HepG2 (cell line): ENCODE measurements around the gene GRAMD4. TPM values are rescaled to one million over a fixed set of nuclear protein-coding genes. Genes with fewer than 3 reads are reported as not detected.

Source experiments
- ATAC-seq: fragments of 200-7000 bp; cut with Tn5 transposase; 3 replicates; pipeline ENCODE4 v1.9.1; 2020; ENCODE audit warnings: mild to moderate bottlenecking, moderate library complexity
- BruUV-seq: library from RNA; stranded (reverse); fragments of 400-500 nt; replicated peaks from 2 replicates; lab custom pipeline; 2021; lab: Mats Ljungman, UMichigan
- CTCF ChIA-PET: fragments of 300-600 bp; formaldehyde crosslinking; extraction: SDS; loops from one replicate; lab custom pipeline; 2021; ENCODE audit warnings: low total read pairs, inconsistent platforms, low intra/inter-chr PET ratio; lab: Yijun Ruan, JAX
- POLR2A ChIA-PET: fragments of 350-600 bp; sonication (Branson Sonifier 250); formaldehyde crosslinking; loops from one replicate; lab custom pipeline; 2020; ENCODE audit warnings: antibody characterized with exemption, inconsistent platforms; lab: Yijun Ruan, JAX
- DNase-seq: peaks from one replicate; pipeline ENCODE4 v3.0.0-alpha.2; 2015; ENCODE audit warnings: low spot score
- FAIRE-seq: peaks from 3 replicates; lab custom pipeline; 2011; peaks lifted over from hg19 to GRCh38; lab: Jason Lieb, UNC
- H2AFZ ChIP-seq: one replicate; pipeline ENCODE4 v1.6.1; 2011; ENCODE audit warnings: low read length, inconsistent platforms
- H3K27ac ChIP-seq: fragments of 300-600 bp; 3 replicates; pipeline ENCODE4 v1.8.0; 2011; ENCODE audit warnings: mixed run types, mild to moderate bottlenecking, mixed read lengths, low read length, inconsistent platforms; ENCODE audit not compliant: insufficient read depth; ENCODE audit errors: extremely low read length
- H3K27me3 ChIP-seq, 2 experiments: fragments of 200-600 bp in 1 of 2; 2 replicates in 1 of 2; 3 replicates in 1 of 2; pipeline versions ENCODE4 v1.6.0 to v1.8.0; 2011; ENCODE audit warnings: low read length in 2 of 2, mild to moderate bottlenecking in 2 of 2, moderate library complexity in 2 of 2, inconsistent platforms in 1 of 2; ENCODE audit not compliant: insufficient read depth in 2 of 2, control insufficient read depth in 1 of 2
- H3K36me3 ChIP-seq, 2 experiments: fragments of 200-600 bp in 1 of 2; replicated peaks in 1 of 2; 2 replicates in 1 of 2; 3 replicates in 1 of 2; pipeline versions ENCODE4 v1.5.1 to v1.8.0; 2011; ENCODE audit warnings: low read length in 2 of 2, inconsistent platforms in 1 of 2; ENCODE audit not compliant: insufficient read depth in 2 of 2, control insufficient read depth in 1 of 2
- H3K4me1 ChIP-seq: 2 replicates; pipeline ENCODE4 v1.5.1; 2012; ENCODE audit warnings: low read length, inconsistent platforms; ENCODE audit not compliant: insufficient read depth
- H3K4me2 ChIP-seq: 2 replicates; pipeline ENCODE4 v1.6.0; 2011; ENCODE audit warnings: low read depth, low read length, inconsistent platforms
- H3K4me3 ChIP-seq, 3 experiments: fragments of 200-600 bp in 1 of 3; sonication (generic), shearing (Covaris generic) in 1 of 3; replicated peaks in 1 of 3; 2 replicates each; pipeline ENCODE4 v1.5.1; 2011 to 2016; ENCODE audit warnings: low read length in 3 of 3, inconsistent platforms in 2 of 3, low read depth in 2 of 3, mild to moderate bottlenecking in 2 of 3, control low read depth in 1 of 3, mixed read lengths in 1 of 3; ENCODE audit not compliant: insufficient read depth in 1 of 3
- H3K79me2 ChIP-seq: one replicate; pipeline ENCODE4 v1.6.1; 2011; ENCODE audit warnings: low read length, inconsistent platforms; ENCODE audit not compliant: insufficient read depth
- H3K9ac ChIP-seq: 2 replicates; pipeline ENCODE4 v1.6.0; 2011; ENCODE audit warnings: mild to moderate bottlenecking, low read depth, low read length, inconsistent platforms; ENCODE audit not compliant: insufficient read depth
- H3K9me3 ChIP-seq: 2 replicates; pipeline ENCODE4 v1.5.1; 2012; ENCODE audit warnings: mild to moderate bottlenecking, low read length
- H4K20me1 ChIP-seq: 2 replicates; pipeline ENCODE4 v1.6.0; 2011; ENCODE audit warnings: inconsistent platforms, mild to moderate bottlenecking, low read length, moderate library complexity; ENCODE audit not compliant: insufficient read depth
- LCORL ChIP-seq, 2 experiments: fragments of 450-650 bp in 1 of 2; sonication (generic) in 1 of 2; formaldehyde crosslinking in 1 of 2; IDR thresholded peaks; 2 replicates each; pipeline versions ENCODE4 v1.5.0 to v1.6.1; 2017 to 2020; ENCODE audit warnings: antibody characterized with exemption in 1 of 2, missing genetic modification reagents in 1 of 2
- NFRKB ChIP-seq: fragments of 450-650 bp; IDR thresholded peaks from 2 replicates; pipeline ENCODE4 v1.6.1; 2017
- NR3C1 ChIP-seq: sonication (generic); formaldehyde crosslinking; IDR thresholded peaks from 2 replicates; pipeline ENCODE4 v1.4.0; 2020; ENCODE audit warnings: missing genetic modification reagents
- SNAI1 ChIP-seq: sonication (generic); formaldehyde crosslinking; IDR thresholded peaks from 2 replicates; pipeline ENCODE4 v1.5.0; 2020; ENCODE audit warnings: mild to moderate bottlenecking, missing genetic modification reagents, borderline replicate concordance
- STAG1 ChIP-seq: sonication (generic); formaldehyde crosslinking; IDR thresholded peaks from 2 replicates; pipeline ENCODE4 v1.4.0; 2020; ENCODE audit warnings: missing genetic modification reagents
- ZBTB44 ChIP-seq: sonication (generic); formaldehyde crosslinking; IDR thresholded peaks from 2 replicates; pipeline ENCODE4 v1.4.0; 2020; ENCODE audit warnings: missing genetic modification reagents
- ZEB1 ChIP-seq: IDR thresholded peaks from 2 replicates; pipeline ENCODE4 v1.6.1; 2012; ENCODE audit warnings: mild to moderate bottlenecking, low read depth, inconsistent platforms; ENCODE audit not compliant: insufficient replicate concordance
- ZFP36L1 ChIP-seq: sonication (generic); formaldehyde crosslinking; IDR thresholded peaks from 2 replicates; pipeline ENCODE4 v1.8.0; 2022; ENCODE audit warnings: mild to moderate bottlenecking, missing genetic modification reagents, moderate library complexity
- WGBS: methylation state at CpG from one replicate; pipeline ENCODE4 v1.1.6; 2017; ENCODE audit warnings: low lambda C conversion rate; 5-methylcytosine and 5-hydroxymethylcytosine counted together
- in situ Hi-C: cut with HindIII; loops from 2 replicates; pipeline ENCODE4 v1.10.0; 2017; ENCODE audit warnings: low pct_unique_long_range_greater_than_20kb; ENCODE audit not compliant: extremely low pct_ligation_motif_present
- intact Hi-C: fragments of 100-400 bp; cut with micrococcal nuclease; formaldehyde crosslinking; loops from one replicate; pipeline ENCODE4 v1.10.0; 2022; ENCODE audit not compliant: unreplicated experiment
- polyA plus RNA-seq, 8 experiments: library from polyadenylated mRNA; depleted of rRNA in 3 of 8; stranded (reverse) in 7 of 8; unstranded in 1 of 8; fragments of >200 nt; fragmentation: Illumina TruSeq in 4 of 8; extraction: Trizol in 4 of 8; gene quantifications; 2 replicates each; pipeline versions ENCODE4 v1.2.1 to v1.2.3, GENCODE V29; 2011 to 2016; ENCODE audit warnings: low read depth in 4 of 8, missing spikeins in 1 of 8, mixed read lengths in 1 of 8; ENCODE audit not compliant: insufficient read depth in 1 of 8
- total RNA-seq, 5 experiments: library from RNA; depleted of rRNA; stranded (reverse); fragments of >200 nt; fragmentation: Illumina TruSeq; extraction: Trizol; gene quantifications; 2 replicates each; pipeline ENCODE4 v1.2.3, GENCODE V29; 2016; ENCODE audit warnings: low read depth in 1 of 5
- TF ChIP-seq, protein P1 (sequence below): sonication (generic); formaldehyde crosslinking; IDR thresholded peaks from 2 replicates; pipeline ENCODE4 v1.4.0; 2020; ENCODE audit warnings: missing genetic modification reagents
- TF ChIP-seq, protein P2 (sequence below): sonication (generic); formaldehyde crosslinking; IDR thresholded peaks from 2 replicates; pipeline ENCODE4 v1.5.0; 2020; ENCODE audit warnings: mild to moderate bottlenecking, missing genetic modification reagents, borderline replicate concordance

The GRAMD4 gene
- total and polyA plus RNA-seq, 2 of the 13 experiments (the other 11 are each of a cell fraction or from before 2014, with no cell fraction given): 15.2 to 15.7 TPM

DNA sequence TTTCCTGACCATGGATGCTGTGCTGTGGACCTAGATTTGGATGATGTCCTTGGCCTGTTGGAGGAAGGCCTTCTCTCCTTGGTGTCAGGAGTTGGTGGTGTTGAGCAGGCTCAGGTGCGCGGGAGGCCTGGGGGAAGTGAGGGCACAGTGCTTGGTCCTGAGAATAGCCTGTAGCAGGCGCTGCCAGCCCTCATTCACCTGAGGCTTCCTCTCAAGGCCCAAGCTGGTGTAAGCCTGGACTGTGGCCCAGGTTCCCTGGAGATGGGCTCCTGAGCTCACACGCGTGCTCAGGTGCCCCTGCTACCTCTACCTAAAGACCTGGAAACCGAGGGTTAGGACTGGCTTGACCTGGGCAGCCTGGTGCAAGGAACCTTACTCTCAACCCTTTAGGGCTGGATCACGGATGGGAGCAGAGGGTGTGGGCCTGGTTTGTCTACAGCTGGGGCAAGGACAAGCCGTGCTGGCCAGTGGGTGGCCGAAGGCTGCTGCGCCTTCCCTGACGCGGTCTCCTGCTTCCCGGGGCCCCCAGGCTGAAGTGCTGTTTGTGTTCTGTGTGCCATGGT, 7.8 kb upstream of the GRAMD4 start:
- POLR2A ChIA-PET: interaction anchor here (0.9 to 1.5 kb wide), 6 partner anchors 37 to 149 kb away, joined by 3 to 12 read pairs (median 6); partner anchors contain the start of gene TBC1D22A
- Histone ChIP-seq H3K79me2 (peaks cover 12% of the 10 kb centered on the region), H3K9me3 (no peaks in the 10 kb centered on the region), H4K20me1 (no peaks in the 10 kb centered on the region; the same call in 1 of the 2 replicates), H2AFZ (no peak overlapping the region), H3K27me3 (no peaks in the 10 kb centered on the region), H3K27ac (peak overlapping the region; percentile 73), H3K4me2 (peak overlapping the region; percentile 89), H3K36me3 (no peaks in the 10 kb centered on the region), H3K4me3 (peak overlapping the region; percentile 26 to 61 (median 46); a peak in 5 of 6 replicates), H3K9ac (peak overlapping the region; percentile 62), H3K4me1 (peaks cover 66% of the 10 kb centered on the region)
- CTCF ChIA-PET: no interaction called here
- ATAC-seq: peak; percentile 43
- no TSS peak for BruUV-seq
- intact Hi-C loops (loop anchor here (2.0 kb wide), 1 partner anchor 40 kb away; no protein-coding TSS in a partner anchor), in situ Hi-C loops (no loop called here)
- no peak for DNase-seq
- 0% methylated on average over 6 of the region's 13 CpGs for WGBS
- no peak for FAIRE-seq
- TF ChIP-seq STAG1 (peak; percentile 20; the same call in 1 of the 2 replicates), ZFP36L1 (CRISPR knock-in tag) (0 out of 2 replicates have a peak, but pooled peaks have one; percentile 59), LCORL (IDR thresholded peaks at IDR 0.05) (no peak), LCORL (CRISPR knock-in tag; IDR thresholded peaks at IDR 0.05) (0 out of 2 replicates have a peak, but pooled peaks have one; percentile 29), ZBTB44 (CRISPR knock-in tag) (no peak), SNAI1 (CRISPR knock-in tag) (peak; percentile 53; the same call in 1 of the 2 replicates), NR3C1 (CRISPR knock-in tag) (no peak), NFRKB (no peak), ZEB1 (peak; percentile 64)
- TF ChIP-seq, protein P1, sequence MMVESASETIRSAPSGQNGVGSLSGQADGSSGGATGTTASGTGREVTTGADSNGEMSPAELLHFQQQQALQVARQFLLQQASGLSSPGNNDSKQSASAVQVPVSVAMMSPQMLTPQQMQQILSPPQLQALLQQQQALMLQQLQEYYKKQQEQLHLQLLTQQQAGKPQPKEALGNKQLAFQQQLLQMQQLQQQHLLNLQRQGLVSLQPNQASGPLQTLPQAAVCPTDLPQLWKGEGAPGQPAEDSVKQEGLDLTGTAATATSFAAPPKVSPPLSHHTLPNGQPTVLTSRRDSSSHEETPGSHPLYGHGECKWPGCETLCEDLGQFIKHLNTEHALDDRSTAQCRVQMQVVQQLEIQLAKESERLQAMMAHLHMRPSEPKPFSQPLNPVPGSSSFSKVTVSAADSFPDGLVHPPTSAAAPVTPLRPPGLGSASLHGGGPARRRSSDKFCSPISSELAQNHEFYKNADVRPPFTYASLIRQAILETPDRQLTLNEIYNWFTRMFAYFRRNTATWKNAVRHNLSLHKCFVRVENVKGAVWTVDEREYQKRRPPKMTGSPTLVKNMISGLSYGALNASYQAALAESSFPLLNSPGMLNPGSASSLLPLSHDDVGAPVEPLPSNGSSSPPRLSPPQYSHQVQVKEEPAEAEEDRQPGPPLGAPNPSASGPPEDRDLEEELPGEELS (CRISPR knock-in tag): no peak; the same call in 1 of the 2 replicates
- TF ChIP-seq, protein P2, sequence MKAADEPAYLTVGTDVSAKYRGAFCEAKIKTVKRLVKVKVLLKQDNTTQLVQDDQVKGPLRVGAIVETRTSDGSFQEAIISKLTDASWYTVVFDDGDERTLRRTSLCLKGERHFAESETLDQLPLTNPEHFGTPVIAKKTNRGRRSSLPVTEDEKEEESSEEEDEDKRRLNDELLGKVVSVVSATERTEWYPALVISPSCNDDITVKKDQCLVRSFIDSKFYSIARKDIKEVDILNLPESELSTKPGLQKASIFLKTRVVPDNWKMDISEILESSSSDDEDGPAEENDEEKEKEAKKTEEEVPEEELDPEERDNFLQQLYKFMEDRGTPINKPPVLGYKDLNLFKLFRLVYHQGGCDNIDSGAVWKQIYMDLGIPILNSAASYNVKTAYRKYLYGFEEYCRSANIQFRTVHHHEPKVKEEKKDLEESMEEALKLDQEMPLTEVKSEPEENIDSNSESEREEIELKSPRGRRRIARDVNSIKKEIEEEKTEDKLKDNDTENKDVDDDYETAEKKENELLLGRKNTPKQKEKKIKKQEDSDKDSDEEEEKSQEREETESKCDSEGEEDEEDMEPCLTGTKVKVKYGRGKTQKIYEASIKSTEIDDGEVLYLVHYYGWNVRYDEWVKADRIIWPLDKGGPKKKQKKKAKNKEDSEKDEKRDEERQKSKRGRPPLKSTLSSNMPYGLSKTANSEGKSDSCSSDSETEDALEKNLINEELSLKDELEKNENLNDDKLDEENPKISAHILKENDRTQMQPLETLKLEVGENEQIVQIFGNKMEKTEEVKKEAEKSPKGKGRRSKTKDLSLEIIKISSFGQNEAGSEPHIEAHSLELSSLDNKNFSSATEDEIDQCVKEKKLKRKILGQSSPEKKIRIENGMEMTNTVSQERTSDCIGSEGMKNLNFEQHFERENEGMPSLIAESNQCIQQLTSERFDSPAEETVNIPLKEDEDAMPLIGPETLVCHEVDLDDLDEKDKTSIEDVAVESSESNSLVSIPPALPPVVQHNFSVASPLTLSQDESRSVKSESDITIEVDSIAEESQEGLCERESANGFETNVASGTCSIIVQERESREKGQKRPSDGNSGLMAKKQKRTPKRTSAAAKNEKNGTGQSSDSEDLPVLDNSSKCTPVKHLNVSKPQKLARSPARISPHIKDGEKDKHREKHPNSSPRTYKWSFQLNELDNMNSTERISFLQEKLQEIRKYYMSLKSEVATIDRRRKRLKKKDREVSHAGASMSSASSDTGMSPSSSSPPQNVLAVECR (CRISPR knock-in tag): peak; percentile 37; the same call in 1 of the 2 replicates
